ENCODE measurements around the gene JUP. TPM values are rescaled to one million over a fixed set of nuclear protein-coding genes. Genes with fewer than 3 reads are reported as not detected.

Gene JUP
- polyA plus RNA-seq, 1 of the 3 experiments (the other 2 are of a cell fraction), result 13.0 TPM

DNA sequence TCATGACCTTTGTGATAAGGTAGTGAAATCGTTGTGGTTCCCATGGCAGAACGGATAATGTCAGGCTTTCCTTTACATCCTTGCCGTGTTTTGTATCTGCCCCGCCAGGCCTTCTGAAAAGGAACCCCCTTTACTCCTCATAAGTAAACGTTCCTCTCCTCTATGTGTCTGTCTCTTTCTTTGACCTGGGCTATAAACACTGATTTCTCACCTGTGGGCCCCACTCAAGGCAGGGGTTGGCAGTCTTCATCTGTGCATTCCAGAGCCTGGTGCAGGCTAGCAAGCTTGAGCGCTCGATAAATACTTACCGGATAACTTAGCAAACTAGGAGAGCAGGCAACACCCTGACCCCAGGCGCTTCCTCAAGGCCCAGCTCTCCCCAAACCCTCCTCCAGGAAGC lies 44.8 kb downstream of the JUP start:
- POLR2A ChIA-PET, result no interaction called here
- WGBS (ENCODE audit: low lambda C conversion rate), result 84% methylated on average over 9 of the region's 9 CpGs

DNA sequence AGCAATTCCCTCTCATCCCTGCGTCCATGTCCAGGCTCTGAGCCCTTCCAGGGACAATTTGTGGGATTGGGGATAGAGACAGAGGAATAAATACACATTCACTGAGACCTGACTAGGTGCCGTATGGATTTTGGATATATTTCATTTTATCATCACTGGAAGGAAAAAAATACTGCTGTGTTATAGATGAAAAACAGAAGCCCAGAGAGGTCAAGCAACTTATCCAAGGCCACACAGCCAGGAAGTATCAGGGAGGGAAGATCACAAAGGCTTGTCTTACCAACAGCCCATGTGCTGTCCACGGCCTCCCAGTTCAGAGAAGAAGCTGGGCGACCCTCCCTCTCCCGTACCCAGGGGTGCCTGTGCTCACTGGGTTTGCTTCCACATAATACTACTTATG lies 46.0 kb downstream of the JUP start:
- CTCF ChIA-PET, result interaction anchor here (1.6 to 24.8 kb wide), 3 partner anchors 46 to 219 kb away, joined by 5 to 405 read pairs (median 7); partner anchors contain the start of genes FKBP10, JUP and P3H4
- Histone ChIP-seq H3K79me2 (ENCODE audit: insufficient read depth) (no peaks in the 10 kb centered on the region), H3K27ac (ENCODE audit: low read depth in 2 of 2, low read length in 1 of 2) (no peak overlapping the region), H3K4me1 (ENCODE audit: control insufficient read depth in 1 of 2, insufficient read depth in 2 of 2, low read depth in 1 of 2, low read length in 1 of 2) (peaks cover 0 to 4% of the 10 kb centered on the region in 2 experiments; a peak in 1 of 4 replicates), H3K4me2 (no peak overlapping the region), H3K9me2 (no peaks in the 10 kb centered on the region), H4K20me1 (ENCODE audit: insufficient read depth) (no peaks in the 10 kb centered on the region), H3K9ac (no peak overlapping the region), H3K4me3 (ENCODE audit: low read depth in 2 of 2, low read length in 1 of 2) (no peak overlapping the region), H3F3A (replicated peaks; ENCODE audit: insufficient read depth) (no peaks in the 10 kb centered on the region), H2AFZ (ENCODE audit: low read depth) (no peak overlapping the region), H3K36me3 (replicated peaks in 1 of 2; ENCODE audit: control insufficient read depth in 1 of 2, insufficient read depth in 2 of 2, low read length in 1 of 2) (no peaks in the 10 kb centered on the region), H3K9me3 (no peaks in the 10 kb centered on the region), H3K27me3 (ENCODE audit: insufficient read depth) (peaks cover 20% of the 10 kb centered on the region)
- POLR2A ChIA-PET, result interaction anchor here (0.7 kb wide), 1 partner anchor 66 kb away, joined by 3 read pairs; no protein-coding TSS in a partner anchor
- TF ChIP-seq FOXM1 (IDR thresholded peaks at IDR 0.05; ENCODE audit: low read depth), result no peak
- no peak for TF ChIP-seq TCF12 (IDR thresholded peaks at IDR 0.05)
- TF ChIP-seq FOSL2 (IDR thresholded peaks at IDR 0.05; ENCODE audit: borderline replicate concordance, low read depth), result no peak
- TF ChIP-seq JUND (IDR thresholded peaks at IDR 0.05), result no peak
- no peak for TF ChIP-seq SIN3A (IDR thresholded peaks at IDR 0.05; ENCODE audit: borderline replicate concordance, low read depth, low read length)
- TF ChIP-seq MEF2A (IDR thresholded peaks at IDR 0.05; ENCODE audit: borderline replicate concordance, low read depth), result no peak
- no peak for TF ChIP-seq USF1 (IDR thresholded peaks at IDR 0.05; ENCODE audit: borderline replicate concordance, low read depth)
- TF ChIP-seq RCOR1 (IDR thresholded peaks at IDR 0.05; ENCODE audit: low read length), result no peak
- no peak for TF ChIP-seq EP300 (IDR thresholded peaks at IDR 0.05; ENCODE audit: borderline replicate concordance in 1 of 2, low read depth in 1 of 2, low read length in 1 of 2)
- no peak for TF ChIP-seq MAX (IDR thresholded peaks at IDR 0.05; ENCODE audit: low read depth)
- TF ChIP-seq, protein P1, sequence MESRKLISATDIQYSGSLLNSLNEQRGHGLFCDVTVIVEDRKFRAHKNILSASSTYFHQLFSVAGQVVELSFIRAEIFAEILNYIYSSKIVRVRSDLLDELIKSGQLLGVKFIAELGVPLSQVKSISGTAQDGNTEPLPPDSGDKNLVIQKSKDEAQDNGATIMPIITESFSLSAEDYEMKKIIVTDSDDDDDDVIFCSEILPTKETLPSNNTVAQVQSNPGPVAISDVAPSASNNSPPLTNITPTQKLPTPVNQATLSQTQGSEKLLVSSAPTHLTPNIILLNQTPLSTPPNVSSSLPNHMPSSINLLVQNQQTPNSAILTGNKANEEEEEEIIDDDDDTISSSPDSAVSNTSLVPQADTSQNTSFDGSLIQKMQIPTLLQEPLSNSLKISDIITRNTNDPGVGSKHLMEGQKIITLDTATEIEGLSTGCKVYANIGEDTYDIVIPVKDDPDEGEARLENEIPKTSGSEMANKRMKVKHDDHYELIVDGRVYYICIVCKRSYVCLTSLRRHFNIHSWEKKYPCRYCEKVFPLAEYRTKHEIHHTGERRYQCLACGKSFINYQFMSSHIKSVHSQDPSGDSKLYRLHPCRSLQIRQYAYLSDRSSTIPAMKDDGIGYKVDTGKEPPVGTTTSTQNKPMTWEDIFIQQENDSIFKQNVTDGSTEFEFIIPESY (IDR thresholded peaks at IDR 0.05; ENCODE audit: borderline replicate concordance, low read depth), result no peak
- TF ChIP-seq, protein P2, sequence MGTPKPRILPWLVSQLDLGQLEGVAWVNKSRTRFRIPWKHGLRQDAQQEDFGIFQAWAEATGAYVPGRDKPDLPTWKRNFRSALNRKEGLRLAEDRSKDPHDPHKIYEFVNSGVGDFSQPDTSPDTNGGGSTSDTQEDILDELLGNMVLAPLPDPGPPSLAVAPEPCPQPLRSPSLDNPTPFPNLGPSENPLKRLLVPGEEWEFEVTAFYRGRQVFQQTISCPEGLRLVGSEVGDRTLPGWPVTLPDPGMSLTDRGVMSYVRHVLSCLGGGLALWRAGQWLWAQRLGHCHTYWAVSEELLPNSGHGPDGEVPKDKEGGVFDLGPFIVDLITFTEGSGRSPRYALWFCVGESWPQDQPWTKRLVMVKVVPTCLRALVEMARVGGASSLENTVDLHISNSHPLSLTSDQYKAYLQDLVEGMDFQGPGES (IDR thresholded peaks at IDR 0.05; ENCODE audit: low read depth, low read length), result no peak
- TF ChIP-seq GABPA (IDR thresholded peaks at IDR 0.05; ENCODE audit: low read depth), result no peak
- DNase-seq, result no peak
- 94% methylated on average over 5 of the region's 5 CpGs for WGBS (ENCODE audit: low lambda C conversion rate)

More for the DNA sequence above, 44.8 kb downstream of the JUP start:
- Histone ChIP-seq H3K79me2 (ENCODE audit: insufficient read depth) (no peaks in the 10 kb centered on the region), H3K36me3 (replicated peaks in 1 of 2; ENCODE audit: control insufficient read depth in 1 of 2, insufficient read depth in 2 of 2, low read length in 1 of 2) (no peaks in the 10 kb centered on the region), H3K4me3 (ENCODE audit: low read depth in 2 of 2, low read length in 1 of 2) (no peak overlapping the region), H3K4me2 (no peak overlapping the region), H3F3A (replicated peaks; ENCODE audit: insufficient read depth) (no peaks in the 10 kb centered on the region), H3K27ac (ENCODE audit: low read depth in 2 of 2, low read length in 1 of 2) (no peak overlapping the region), H3K9me2 (no peaks in the 10 kb centered on the region), H3K4me1 (ENCODE audit: control insufficient read depth in 1 of 2, insufficient read depth in 2 of 2, low read depth in 1 of 2, low read length in 1 of 2) (peaks cover 0 to 4% of the 10 kb centered on the region in 2 experiments; a peak in 1 of 4 replicates), H4K20me1 (ENCODE audit: insufficient read depth) (no peaks in the 10 kb centered on the region), H3K27me3 (ENCODE audit: insufficient read depth) (peaks cover 7% of the 10 kb centered on the region), H2AFZ (ENCODE audit: low read depth) (no peak overlapping the region), H3K9me3 (no peaks in the 10 kb centered on the region), H3K9ac (no peak overlapping the region)
- no peak for DNase-seq
- CTCF ChIA-PET, result interaction anchor here (0.7 to 24.8 kb wide), 5 partner anchors 13 to 218 kb away, joined by 3 to 405 read pairs (median 3); partner anchors contain the start of genes FKBP10, JUP and P3H4
- TF ChIP-seq POLR2AphosphoS5 (IDR thresholded peaks at IDR 0.05; ENCODE audit: low read depth, low read length), result no peak
- TF ChIP-seq TCF12 (IDR thresholded peaks at IDR 0.05), result no peak
- TF ChIP-seq EZH2phosphoT487 (IDR thresholded peaks at IDR 0.05; ENCODE audit: borderline replicate concordance, low read depth), result no peak
- no peak for TF ChIP-seq SIN3A (IDR thresholded peaks at IDR 0.05; ENCODE audit: borderline replicate concordance, low read depth, low read length)
- TF ChIP-seq YY1 (IDR thresholded peaks at IDR 0.05; ENCODE audit: low read depth), result no peak
- TF ChIP-seq FOXJ3 (CRISPR knock-in tag; IDR thresholded peaks at IDR 0.05), result no peak
- TF ChIP-seq, protein P3, sequence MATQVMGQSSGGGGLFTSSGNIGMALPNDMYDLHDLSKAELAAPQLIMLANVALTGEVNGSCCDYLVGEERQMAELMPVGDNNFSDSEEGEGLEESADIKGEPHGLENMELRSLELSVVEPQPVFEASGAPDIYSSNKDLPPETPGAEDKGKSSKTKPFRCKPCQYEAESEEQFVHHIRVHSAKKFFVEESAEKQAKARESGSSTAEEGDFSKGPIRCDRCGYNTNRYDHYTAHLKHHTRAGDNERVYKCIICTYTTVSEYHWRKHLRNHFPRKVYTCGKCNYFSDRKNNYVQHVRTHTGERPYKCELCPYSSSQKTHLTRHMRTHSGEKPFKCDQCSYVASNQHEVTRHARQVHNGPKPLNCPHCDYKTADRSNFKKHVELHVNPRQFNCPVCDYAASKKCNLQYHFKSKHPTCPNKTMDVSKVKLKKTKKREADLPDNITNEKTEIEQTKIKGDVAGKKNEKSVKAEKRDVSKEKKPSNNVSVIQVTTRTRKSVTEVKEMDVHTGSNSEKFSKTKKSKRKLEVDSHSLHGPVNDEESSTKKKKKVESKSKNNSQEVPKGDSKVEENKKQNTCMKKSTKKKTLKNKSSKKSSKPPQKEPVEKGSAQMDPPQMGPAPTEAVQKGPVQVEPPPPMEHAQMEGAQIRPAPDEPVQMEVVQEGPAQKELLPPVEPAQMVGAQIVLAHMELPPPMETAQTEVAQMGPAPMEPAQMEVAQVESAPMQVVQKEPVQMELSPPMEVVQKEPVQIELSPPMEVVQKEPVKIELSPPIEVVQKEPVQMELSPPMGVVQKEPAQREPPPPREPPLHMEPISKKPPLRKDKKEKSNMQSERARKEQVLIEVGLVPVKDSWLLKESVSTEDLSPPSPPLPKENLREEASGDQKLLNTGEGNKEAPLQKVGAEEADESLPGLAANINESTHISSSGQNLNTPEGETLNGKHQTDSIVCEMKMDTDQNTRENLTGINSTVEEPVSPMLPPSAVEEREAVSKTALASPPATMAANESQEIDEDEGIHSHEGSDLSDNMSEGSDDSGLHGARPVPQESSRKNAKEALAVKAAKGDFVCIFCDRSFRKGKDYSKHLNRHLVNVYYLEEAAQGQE (IDR thresholded peaks at IDR 0.05; ENCODE audit: low read depth, low read length), result no peak
